Measurements from ENCODE around the gene CHD3. TPM values are rescaled to one million over a fixed set of nuclear protein-coding genes. Genes with fewer than 3 reads are reported as not detected.

Gene CHD3
- total and polyA plus RNA-seq, 2 of the 13 experiments (the other 11 are each of a cell fraction or from before 2014, with no cell fraction given) = 2.7 to 3.7 TPM

DNA sequence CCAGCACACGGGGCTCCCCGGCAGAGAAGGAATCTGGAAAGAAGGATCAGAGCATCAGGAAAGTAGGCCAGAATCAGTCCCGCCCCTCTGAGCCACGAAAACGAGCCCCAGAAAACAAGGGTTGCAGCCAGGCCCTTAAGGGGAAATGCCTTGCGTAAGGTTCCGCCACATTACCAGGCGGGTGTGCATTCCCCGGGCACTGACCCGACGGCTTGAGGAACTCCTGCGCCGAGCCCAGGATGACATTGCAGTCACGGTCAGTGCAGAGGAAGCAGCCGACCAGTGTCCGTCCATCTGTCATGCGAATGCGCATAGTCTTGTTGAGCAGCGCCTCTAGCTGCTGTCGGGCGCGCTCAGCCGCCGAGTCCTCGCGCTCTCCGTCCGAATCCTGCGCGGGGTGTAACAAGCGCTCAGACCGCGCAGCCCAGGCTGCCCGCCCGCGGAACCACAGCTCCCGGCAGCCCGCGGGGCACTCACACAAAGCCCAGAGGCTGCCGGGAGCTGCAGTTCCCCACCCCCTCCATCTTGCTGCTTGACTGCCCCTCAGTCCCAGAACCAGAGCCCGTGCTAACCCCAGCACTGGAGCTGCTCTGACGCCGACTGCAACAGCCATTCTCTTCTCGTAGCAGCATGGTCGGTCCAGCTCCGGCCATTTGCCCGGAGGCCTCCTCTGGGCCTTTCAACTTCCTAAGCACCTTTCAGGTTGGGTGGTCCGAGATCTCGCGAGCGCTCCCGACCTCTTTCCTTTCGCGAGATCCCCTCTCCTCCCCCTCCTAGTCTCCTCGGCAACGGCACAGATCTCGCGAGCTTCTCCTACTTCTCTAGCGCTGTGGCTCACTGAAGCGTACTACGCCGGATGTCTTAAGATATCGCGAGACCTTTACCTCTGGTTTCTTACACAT, 31.5 kb upstream of the CHD3 start, which contains the start of gene NAA38 (continued):
- TF ChIP-seq, protein P1, sequence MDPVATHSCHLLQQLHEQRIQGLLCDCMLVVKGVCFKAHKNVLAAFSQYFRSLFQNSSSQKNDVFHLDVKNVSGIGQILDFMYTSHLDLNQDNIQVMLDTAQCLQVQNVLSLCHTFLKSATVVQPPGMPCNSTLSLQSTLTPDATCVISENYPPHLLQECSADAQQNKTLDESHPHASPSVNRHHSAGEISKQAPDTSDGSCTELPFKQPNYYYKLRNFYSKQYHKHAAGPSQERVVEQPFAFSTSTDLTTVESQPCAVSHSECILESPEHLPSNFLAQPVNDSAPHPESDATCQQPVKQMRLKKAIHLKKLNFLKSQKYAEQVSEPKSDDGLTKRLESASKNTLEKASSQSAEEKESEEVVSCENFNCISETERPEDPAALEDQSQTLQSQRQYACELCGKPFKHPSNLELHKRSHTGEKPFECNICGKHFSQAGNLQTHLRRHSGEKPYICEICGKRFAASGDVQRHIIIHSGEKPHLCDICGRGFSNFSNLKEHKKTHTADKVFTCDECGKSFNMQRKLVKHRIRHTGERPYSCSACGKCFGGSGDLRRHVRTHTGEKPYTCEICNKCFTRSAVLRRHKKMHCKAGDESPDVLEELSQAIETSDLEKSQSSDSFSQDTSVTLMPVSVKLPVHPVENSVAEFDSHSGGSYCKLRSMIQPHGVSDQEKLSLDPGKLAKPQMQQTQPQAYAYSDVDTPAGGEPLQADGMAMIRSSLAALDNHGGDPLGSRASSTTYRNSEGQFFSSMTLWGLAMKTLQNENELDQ (CRISPR knock-in tag; IDR thresholded peaks at IDR 0.05; ENCODE audit: borderline replicate concordance) = no peak
- TF ChIP-seq PRMT3 (CRISPR knock-in tag; IDR thresholded peaks at IDR 0.05; ENCODE audit: borderline replicate concordance, low read depth) (no peak), MZF1 (CRISPR knock-in tag; IDR thresholded peaks at IDR 0.05; ENCODE audit: borderline replicate concordance) (no peak), ZNF33A (CRISPR knock-in tag; IDR thresholded peaks at IDR 0.05; ENCODE audit: borderline replicate concordance) (no peak), U2AF2 (IDR thresholded peaks at IDR 0.05; ENCODE audit: low read depth, low read length) (no peak), ONECUT2 (CRISPR knock-in tag; IDR thresholded peaks at IDR 0.05) (no peak), BRCA1 (CRISPR knock-in tag; IDR thresholded peaks at IDR 0.05) (no peak; the same call in 1 of the 2 replicates), PATZ1 (CRISPR knock-in tag; IDR thresholded peaks at IDR 0.05) (peak; percentile 38; the same call in 1 of the 2 replicates), ZBED4 (CRISPR knock-in tag; IDR thresholded peaks at IDR 0.05; ENCODE audit: borderline replicate concordance) (no peak), ZNF678 (CRISPR knock-in tag; IDR thresholded peaks at IDR 0.05) (no peak), ARID2 (CRISPR knock-in tag; IDR thresholded peaks at IDR 0.05; ENCODE audit: borderline replicate concordance) (no peak), SMYD3 (CRISPR knock-in tag; IDR thresholded peaks at IDR 0.05) (no peak), KDM1A (CRISPR knock-in tag; IDR thresholded peaks at IDR 0.05) (0 out of 2 replicates have a peak, but pooled peaks have one; percentile 21), HINFP (CRISPR knock-in tag; IDR thresholded peaks at IDR 0.05; ENCODE audit: low read depth) (no peak), ZNF674 (CRISPR knock-in tag; IDR thresholded peaks at IDR 0.05; ENCODE audit: low read depth) (no peak), ZNF777 (CRISPR knock-in tag; IDR thresholded peaks at IDR 0.05) (peak; percentile 90), NFKBIZ (CRISPR knock-in tag; IDR thresholded peaks at IDR 0.05) (no peak), SIX4 (CRISPR knock-in tag; IDR thresholded peaks at IDR 0.05) (no peak), ZNF3 (CRISPR knock-in tag; IDR thresholded peaks at IDR 0.05) (no peak), ZNF12 (CRISPR knock-in tag; IDR thresholded peaks at IDR 0.05) (0 out of 2 replicates have a peak, but pooled peaks have one; percentile 3)
